ENCODE data around the gene XXYLT1. TPM values are rescaled to one million over a fixed set of nuclear protein-coding genes. Genes with fewer than 3 reads are reported as not detected.

Gene XXYLT1
- total and polyA plus RNA-seq, 2 of the 8 experiments (the other 6 are each of a cell fraction or from before 2014, with no cell fraction given): 18.9 to 23.8 TPM

DNA sequence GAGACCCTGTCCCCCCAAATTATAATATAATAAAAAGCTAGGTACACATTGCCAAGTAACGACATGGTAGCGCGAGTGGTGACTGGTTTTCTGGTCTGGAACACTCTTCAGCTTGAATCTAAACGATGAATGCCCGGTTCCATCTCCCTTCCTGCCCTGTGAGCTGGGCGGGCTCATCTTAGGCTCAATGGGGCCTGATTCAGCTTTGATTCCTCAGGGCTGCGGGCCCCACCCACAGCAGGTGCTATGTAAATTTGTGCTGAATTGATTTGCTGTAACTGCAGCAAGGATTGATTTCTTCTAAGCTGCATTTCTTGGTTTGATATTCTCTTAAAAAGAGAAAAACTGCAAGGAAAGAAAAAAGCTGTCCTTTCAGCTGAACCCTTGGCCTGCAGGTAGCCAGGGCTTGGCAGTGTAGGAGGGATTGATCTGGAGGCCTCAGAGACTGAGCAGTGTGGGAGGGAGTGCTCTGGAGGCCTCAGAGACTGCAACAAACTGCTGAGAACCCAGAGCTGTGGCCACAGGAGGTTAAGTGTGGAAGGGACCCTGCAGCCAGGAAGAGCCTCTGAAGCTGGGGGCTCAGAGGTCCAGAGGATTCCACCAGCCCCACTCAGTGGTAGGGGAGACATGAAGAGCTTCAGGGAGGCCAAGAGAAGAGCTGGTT, 231.6 kb downstream of the XXYLT1 start (continued):
- TF ChIP-seq HDAC6 (IDR thresholded peaks at IDR 0.05; ENCODE audit: low read depth, low read length): no peak
- TF ChIP-seq POLR2A (IDR thresholded peaks at IDR 0.05; ENCODE audit: control extremely low read depth in 1 of 2, low read depth in 2 of 2, low read length in 2 of 2): no peak
- TF ChIP-seq, protein P1, sequence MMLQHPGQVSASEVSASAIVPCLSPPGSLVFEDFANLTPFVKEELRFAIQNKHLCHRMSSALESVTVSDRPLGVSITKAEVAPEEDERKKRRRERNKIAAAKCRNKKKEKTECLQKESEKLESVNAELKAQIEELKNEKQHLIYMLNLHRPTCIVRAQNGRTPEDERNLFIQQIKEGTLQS (IDR thresholded peaks at IDR 0.05; ENCODE audit: insufficient read depth, low read depth, low read length): no peak
- no peak for TF ChIP-seq CHD2 (IDR thresholded peaks at IDR 0.05; ENCODE audit: low read length)
- TF ChIP-seq RFX5 (IDR thresholded peaks at IDR 0.05; ENCODE audit: borderline replicate concordance, low read depth, low read length): no peak
- no peak for TF ChIP-seq CBX5 (IDR thresholded peaks at IDR 0.05; ENCODE audit: low read depth, low read length)
